Pancreas (tissue), 10 donors: ENCODE data around the gene FABP1. TPM values are rescaled to one million over a fixed set of nuclear protein-coding genes. Genes with fewer than 3 reads are reported as not detected.

Experiments
- ATAC-seq, 4 donors: fragments of 200-7000 bp; cut with Tn5 transposase; one replicate each; pipeline versions ENCODE4 v1.8.0 to v1.9.1; 2020; ENCODE audit warnings: mild to moderate bottlenecking in 4 of 4, moderate library complexity in 4 of 4
- DNase-seq, 6 donors: peaks; one replicate each; pipeline ENCODE4 v3.0.0-alpha.2; 2020
- FAIRE-seq: peaks from 2 replicates; lab custom pipeline; 2012; peaks lifted over from hg19 to GRCh38; lab: Jason Lieb, UNC
- H3K27ac ChIP-seq, 4 donors: fragments of 200-600 bp; sonication (generic); 1 replicate in 3 of 4; 2 replicates in 1 of 4; pipeline versions ENCODE4 v1.5.0 to v1.8.0; 2020
- H3K27me3 ChIP-seq, 4 donors: fragments of 200-600 bp; one replicate each; pipeline ENCODE4 v1.8.0; 2021
- H3K36me3 ChIP-seq, 3 donors: fragments of 200-600 bp; sonication (generic) in 1 of 3; one replicate each; pipeline versions ENCODE4 v1.5.0 to v1.8.0; 2020 to 2021
- H3K4me1 ChIP-seq, 3 donors: fragments of 200-600 bp; one replicate each; pipeline ENCODE4 v1.8.0; 2021
- H3K4me3 ChIP-seq, 4 donors: fragments of 200-600 bp; sonication (generic) in 2 of 4; one replicate each; pipeline versions ENCODE4 v1.5.0 to v1.8.0; 2020 to 2021
- H3K9me3 ChIP-seq, 4 donors: fragments of 200-600 bp; one replicate each; pipeline ENCODE4 v1.8.0; 2021
- WGBS, 2 donors: extraction: QIAGEN DNeasy Blood & Tissue Kit; methylation state at CpG; one replicate each; pipeline ENCODE4 v1.1.7; 2013; 5-methylcytosine and 5-hydroxymethylcytosine counted together
- intact Hi-C, 3 donors: fragments of 100-400 bp; cut with DNase I; formaldehyde crosslinking; loops; one replicate each; pipeline versions ENCODE4 v1.11.1 to v1.14.2; 2022
- polyA plus RNA-seq, 2 donors: library from polyadenylated mRNA; stranded (reverse); fragments of 200-250 nt; gene quantifications; one replicate each; pipeline ENCODE4 v1.2.3, GENCODE V29; 2013
- total RNA-seq, 6 donors: library from RNA; stranded (reverse); fragmentation: NEBNext Ultra II Directional in 4 of 6; extraction: Animal tissue kit (Norgen Biotek cat#: 25700) in 4 of 6; gene quantifications; one replicate each; pipeline versions ENCODE4 v1.2.1 to v1.2.4, GENCODE V29; 2021 to 2023
- TF ChIP-seq, protein P1 (sequence below), 4 donors: fragments of 200-600 bp; sonication (generic) in 3 of 4; IDR thresholded peaks; one replicate each; pipeline versions ENCODE4 v1.5.0 to v1.8.0; 2021; ENCODE audit warnings: antibody characterized with exemption in 4 of 4
- donor health status: healthy with polysubstance abuse.
- donor health status: DM: no; HTN: no; CAD: no; lungs with moderate emphysema.
- donor health status: DM: no; HTN: no; CAD: no.
- donor health status: control.
- donor health status: control.
- donor health status: Bipolar disorder and iron deficiency.
- donor health status: DM: yes; HTN: yes; CAD: no.
- donor health status: DM: no; HTN: no; CAD: no.
- donor health status: DM: no; HTN: no; CAD: no.
- donor health status: DM: yes; HTN: yes; CAD: no.

FABP1 gene
- total and polyA plus RNA-seq, 8 donors: 0.85 to 2.1 (median 1.0) TPM; not detected in 5

- intact Hi-C loops: loop anchor here in 2 of 3 donors (5.0 kb wide), 1 partner anchor 99 kb away; no protein-coding TSS in a partner anchor
- Histone ChIP-seq H3K4me3 (no peak overlapping the region), H3K36me3 (no peaks in the 10 kb centered on the region), H3K27me3 (no peaks in the 10 kb centered on the region), H3K4me1 (no peaks in the 10 kb centered on the region), H3K9me3 (no peaks in the 10 kb centered on the region), H3K27ac (no peak overlapping the region)
- no peak for DNase-seq
- TF ChIP-seq, protein P1, sequence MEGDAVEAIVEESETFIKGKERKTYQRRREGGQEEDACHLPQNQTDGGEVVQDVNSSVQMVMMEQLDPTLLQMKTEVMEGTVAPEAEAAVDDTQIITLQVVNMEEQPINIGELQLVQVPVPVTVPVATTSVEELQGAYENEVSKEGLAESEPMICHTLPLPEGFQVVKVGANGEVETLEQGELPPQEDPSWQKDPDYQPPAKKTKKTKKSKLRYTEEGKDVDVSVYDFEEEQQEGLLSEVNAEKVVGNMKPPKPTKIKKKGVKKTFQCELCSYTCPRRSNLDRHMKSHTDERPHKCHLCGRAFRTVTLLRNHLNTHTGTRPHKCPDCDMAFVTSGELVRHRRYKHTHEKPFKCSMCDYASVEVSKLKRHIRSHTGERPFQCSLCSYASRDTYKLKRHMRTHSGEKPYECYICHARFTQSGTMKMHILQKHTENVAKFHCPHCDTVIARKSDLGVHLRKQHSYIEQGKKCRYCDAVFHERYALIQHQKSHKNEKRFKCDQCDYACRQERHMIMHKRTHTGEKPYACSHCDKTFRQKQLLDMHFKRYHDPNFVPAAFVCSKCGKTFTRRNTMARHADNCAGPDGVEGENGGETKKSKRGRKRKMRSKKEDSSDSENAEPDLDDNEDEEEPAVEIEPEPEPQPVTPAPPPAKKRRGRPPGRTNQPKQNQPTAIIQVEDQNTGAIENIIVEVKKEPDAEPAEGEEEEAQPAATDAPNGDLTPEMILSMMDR (IDR thresholded peaks at IDR 0.05): no peak
- WGBS, 2 donors: 75 to 86% methylated on average over 11 of the region's 11 CpGs
- no peak for FAIRE-seq
- ATAC-seq: no peak
Observed at GRCh38 chr2:88161446-88162244, 33.8 kb upstream of the FABP1 start.

GRCh38 chr2:88160517-88160916, 32.7 kb upstream of the FABP1 start:
- 84 to 86% methylated on average over 7 of the region's 7 CpGs for WGBS, 2 donors
- Histone ChIP-seq H3K9me3 (no peaks in the 10 kb centered on the region), H3K36me3 (no peaks in the 10 kb centered on the region), H3K4me3 (no peak overlapping the region), H3K27ac (no peak overlapping the region), H3K4me1 (no peaks in the 10 kb centered on the region), H3K27me3 (no peaks in the 10 kb centered on the region)
- ATAC-seq (no peak), DNase-seq (no peak), FAIRE-seq (no peak)
- TF ChIP-seq, protein P1 (IDR thresholded peaks at IDR 0.05): no peak
- intact Hi-C loops: loop anchor here in 2 of 3 donors (5.0 kb wide), 1 partner anchor 98 kb away; no protein-coding TSS in a partner anchor

DNA sequence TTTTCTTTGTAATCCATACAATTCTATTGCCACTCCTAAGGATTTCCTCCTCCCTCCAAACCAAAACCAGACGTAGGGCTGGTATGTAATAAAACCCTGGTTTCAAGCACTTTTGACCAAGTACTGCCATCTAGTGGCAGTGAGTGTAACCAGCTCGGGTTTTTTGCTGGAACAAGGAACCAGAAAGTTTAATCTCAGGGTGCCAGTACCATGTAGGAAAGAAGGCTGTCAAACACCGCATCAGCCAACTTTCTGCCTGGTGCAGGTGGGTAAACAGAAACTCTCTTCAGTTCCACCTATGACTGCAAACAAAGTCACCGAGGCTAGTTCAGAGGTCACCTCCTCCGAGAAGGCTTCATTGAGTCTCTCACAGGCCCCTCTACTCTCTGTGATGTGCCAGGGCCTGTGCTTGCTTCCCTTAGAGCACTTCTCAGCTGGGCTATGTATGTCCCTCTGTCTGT, 32.1 kb upstream of the FABP1 start:
- peak; percentile 90 to 97 (median 95) for ATAC-seq
- no peaks in the 10 kb centered on the region for H3K4me1 ChIP-seq
- no peak overlapping the region for H3K27ac ChIP-seq
- no peaks in the 10 kb centered on the region for H3K9me3 ChIP-seq
- TF ChIP-seq, protein P1 (IDR thresholded peaks at IDR 0.05): peak; percentile 77 to 87 (median 82)
- no peak overlapping the region for H3K4me3 ChIP-seq
- FAIRE-seq: peak; percentile 57
- no peaks in the 10 kb centered on the region for H3K36me3 ChIP-seq
- DNase-seq: peak in 3 of 6 donors; percentile 41 to 71 (median 43)
- 9 to 16% methylated on average over 5 of the region's 5 CpGs for WGBS, 2 donors
- H3K27me3 ChIP-seq: no peaks in the 10 kb centered on the region
- intact Hi-C loops: loop anchor here in 2 of 3 donors (5.0 kb wide), 1 partner anchor 98 kb away; no protein-coding TSS in a partner anchor

- Histone ChIP-seq H3K27me3 (no peaks in the 10 kb centered on the region), H3K27ac (no peak overlapping the region), H3K4me3 (no peak overlapping the region), H3K4me1 (no peaks in the 10 kb centered on the region), H3K9me3 (no peaks in the 10 kb centered on the region), H3K36me3 (no peaks in the 10 kb centered on the region)
- DNase-seq (no peak), FAIRE-seq (no peak), ATAC-seq (peak in 1 of 4 donors; percentile 18)
- 68 to 69% methylated on average over 3 of the region's 3 CpGs for WGBS, 2 donors
- intact Hi-C loops: no loop called here
- TF ChIP-seq, protein P1 (IDR thresholded peaks at IDR 0.05): no peak
Observed at GRCh38 chr2:88159481-88159880, 31.6 kb upstream of the FABP1 start.
